Prostate gland (tissue), 2 donors: Measurements from ENCODE around the gene KNL1. TPM values are rescaled to one million over a fixed set of nuclear protein-coding genes. Genes with fewer than 3 reads are reported as not detected.
"Not testable (repeated sequence)": the region's sequence is repeated elsewhere in the genome, so short reads cannot be mapped to it uniquely, and the experiment has no call there.

Experiments
- DNase-seq: peaks from one replicate; pipeline ENCODE4 v3.0.0-alpha.2; 2019; ENCODE audit warnings: low spot score
- H3K27ac ChIP-seq, 2 donors: fragments of 200-600 bp; sonication (generic); 2 replicates each; pipeline ENCODE4 v1.5.1; 2017 to 2019
- H3K27me3 ChIP-seq: fragments of 200-600 bp; sonication (generic); replicated peaks from 2 replicates; pipeline ENCODE4 v1.5.1; 2019; ENCODE audit not compliant: insufficient read depth
- H3K36me3 ChIP-seq, 2 donors: fragments of 200-600 bp; sonication (generic); 1 replicate in 1 of 2; 2 replicates in 1 of 2; pipeline versions ENCODE4 v1.5.1 to v1.8.1; 2017 to 2019
- H3K4me1 ChIP-seq: fragments of 200-600 bp; sonication (generic); replicated peaks from 2 replicates; pipeline ENCODE4 v1.5.1; 2019
- H3K4me3 ChIP-seq, 2 donors: fragments of 200-600 bp; sonication (generic); 2 replicates each; pipeline ENCODE4 v1.5.1; 2017 to 2019
- H3K9me3 ChIP-seq: fragments of 200-600 bp; sonication (generic); 2 replicates; pipeline ENCODE4 v1.5.1; 2017
- CTCF ChIP-seq, 4 experiments: fragments of 200-600 bp in 2 of 4; fragments of 450-650 bp in 2 of 4; sonication (generic) in 2 of 4; IDR thresholded peaks; 1 replicate in 3 of 4; 2 replicates in 1 of 4; pipeline ENCODE4 v1.5.1; 2016 to 2019; ENCODE audit warnings: antibody characterized with exemption in 4 of 4, mild to moderate bottlenecking in 2 of 4, moderate library complexity in 2 of 4
- POLR2A ChIP-seq: fragments of 450-650 bp; IDR thresholded peaks from one replicate; pipeline ENCODE4 v1.6.1; 2016; ENCODE audit warnings: antibody characterized with exemption, mild to moderate bottlenecking
- POLR2AphosphoS5 ChIP-seq: sonication (generic); formaldehyde crosslinking; IDR thresholded peaks from one replicate; pipeline ENCODE4 v1.6.1; 2017; ENCODE audit warnings: antibody characterized with exemption
- WGBS: methylation state at CpG from one replicate; pipeline ENCODE4 v1.1.5; 2018; 5-methylcytosine and 5-hydroxymethylcytosine counted together
- intact Hi-C: fragments of 100-400 bp; cut with DNase I; formaldehyde crosslinking; loops from one replicate; pipeline ENCODE4 v1.14.2; 2022
- total RNA-seq, 2 donors: library from RNA; depleted of rRNA; stranded (reverse); fragments of >200 nt; gene quantifications; one replicate each; pipeline ENCODE4 v1.1.0, GENCODE V29; 2016

KNL1 gene
- total RNA-seq, 2 donors from 2014 or later: 1.6 to 18.7 TPM

- no peak for TF ChIP-seq POLR2AphosphoS5
- no peak for TF ChIP-seq CTCF (IDR thresholded peaks at IDR 0.05)
- no peak for TF ChIP-seq POLR2A
- no peaks in the 10 kb centered on the region for H3K4me1 ChIP-seq
- H3K36me3 ChIP-seq: no peaks in the 10 kb centered on the region
- H3K27me3 ChIP-seq: no peaks in the 10 kb centered on the region
- no peak for DNase-seq
- H3K27ac ChIP-seq: no peak overlapping the region
- no peak overlapping the region for H3K4me3 ChIP-seq
- no peaks in the 10 kb centered on the region for H3K9me3 ChIP-seq
- intact Hi-C loops: no loop called here
- whole genome bisulfite sequencing: 93% methylated on average over 1 of the region's 1 CpG
Observed at GRCh38 chr15:40680151-40680550, 86.1 kb downstream of the KNL1 start.

GRCh38 chr15:40680959-40681358 lies 86.9 kb downstream of the KNL1 start:
- H3K9me3 ChIP-seq, H3K4me3 ChIP-seq, H3K4me1 ChIP-seq, H3K27me3 ChIP-seq, DNase-seq, intact Hi-C loops, H3K27ac ChIP-seq, H3K36me3 ChIP-seq: not testable (repeated sequence)
- WGBS: 79% methylated on average over 1 of the region's 1 CpG

GRCh38 chr15:40684381-40684780 lies 90.3 kb downstream of the KNL1 start:
- Histone ChIP-seq H3K27ac (no peak overlapping the region), H3K9me3 (no peaks in the 10 kb centered on the region), H3K36me3 (no peaks in the 10 kb centered on the region), H3K27me3 (no peaks in the 10 kb centered on the region), H3K4me3 (no peak overlapping the region), H3K4me1 (no peaks in the 10 kb centered on the region)
- TF ChIP-seq CTCF (IDR thresholded peaks at IDR 0.05) (no peak), POLR2AphosphoS5 (no peak), POLR2A (no peak)
- no peak for DNase-seq
- intact Hi-C loops: no loop called here

- Histone ChIP-seq H3K27me3 (no peaks in the 10 kb centered on the region), H3K4me3 (no peak overlapping the region), H3K9me3 (no peaks in the 10 kb centered on the region), H3K4me1 (no peaks in the 10 kb centered on the region), H3K27ac (no peak overlapping the region), H3K36me3 (no peaks in the 10 kb centered on the region)
- 91% methylated on average over 2 of the region's 2 CpGs for WGBS
- no peak for TF ChIP-seq CTCF (IDR thresholded peaks at IDR 0.05)
- no peak for TF ChIP-seq POLR2A
- no peak for TF ChIP-seq POLR2AphosphoS5
- no peak for DNase-seq
- intact Hi-C loops: no loop called here
Observed at GRCh38 chr15:40685376-40685775, 91.3 kb downstream of the KNL1 start.

- Histone ChIP-seq H3K36me3 (no peaks in the 10 kb centered on the region), H3K4me1 (no peaks in the 10 kb centered on the region), H3K27me3 (no peaks in the 10 kb centered on the region), H3K27ac (no peak overlapping the region), H3K9me3 (no peaks in the 10 kb centered on the region), H3K4me3 (no peak overlapping the region)
- no peak for TF ChIP-seq CTCF (IDR thresholded peaks at IDR 0.05)
- no peak for TF ChIP-seq POLR2A
- TF ChIP-seq POLR2AphosphoS5: no peak
- intact Hi-C loops: no loop called here
- no peak for DNase-seq
- WGBS: 73% methylated on average over 9 of the region's 9 CpGs
Observed at GRCh38 chr15:40688932-40689799, 95.1 kb downstream of the KNL1 start.
